Right lobe of liver (tissue), 4 donors: ENCODE measurements around the gene RCBTB1.

Experiments used
- POLR2A ChIP-seq: fragments of 450-650 bp; IDR thresholded peaks from one replicate; pipeline ENCODE4 v1.6.1; 2017; ENCODE audit warnings: antibody characterized with exemption, mild to moderate bottlenecking
- TF ChIP-seq, protein P1 (sequence below), 4 donors: fragments of 200-600 bp in 3 of 4; fragments of 450-650 bp in 1 of 4; IDR thresholded peaks; one replicate each; pipeline versions ENCODE4 v1.5.1 to v1.8.0; 2016 to 2022; ENCODE audit warnings: antibody characterized with exemption in 4 of 4, mild to moderate bottlenecking in 2 of 4
- donor health status: DM: no; HTN: no; CAD: no.
- donor health status: DM: no; HTN: no; CAD: no.
- donor health status: DM: no; HTN: yes; CAD: no.

DNA sequence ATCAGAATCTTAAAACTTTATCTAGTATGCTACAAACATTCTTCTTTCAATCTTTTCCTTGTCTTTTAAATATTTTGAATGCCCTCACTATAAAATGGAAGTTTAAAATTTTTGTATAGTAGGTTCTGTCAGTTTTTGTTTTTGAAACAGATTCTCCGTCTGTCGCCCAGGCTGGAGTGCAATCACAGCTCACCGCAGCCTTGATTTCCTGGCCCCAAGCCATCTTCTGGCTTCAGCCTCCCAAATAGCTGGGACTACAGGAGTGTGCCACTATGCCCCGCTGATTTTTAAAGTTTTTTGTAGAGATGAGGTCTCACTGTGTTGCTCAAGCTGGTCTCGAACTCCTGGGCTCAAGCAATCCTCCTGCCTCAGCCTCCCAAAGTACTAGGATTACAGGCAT, 68.9 kb downstream of the RCBTB1 start:
- TF ChIP-seq POLR2A, result no peak
- TF ChIP-seq, protein P1, sequence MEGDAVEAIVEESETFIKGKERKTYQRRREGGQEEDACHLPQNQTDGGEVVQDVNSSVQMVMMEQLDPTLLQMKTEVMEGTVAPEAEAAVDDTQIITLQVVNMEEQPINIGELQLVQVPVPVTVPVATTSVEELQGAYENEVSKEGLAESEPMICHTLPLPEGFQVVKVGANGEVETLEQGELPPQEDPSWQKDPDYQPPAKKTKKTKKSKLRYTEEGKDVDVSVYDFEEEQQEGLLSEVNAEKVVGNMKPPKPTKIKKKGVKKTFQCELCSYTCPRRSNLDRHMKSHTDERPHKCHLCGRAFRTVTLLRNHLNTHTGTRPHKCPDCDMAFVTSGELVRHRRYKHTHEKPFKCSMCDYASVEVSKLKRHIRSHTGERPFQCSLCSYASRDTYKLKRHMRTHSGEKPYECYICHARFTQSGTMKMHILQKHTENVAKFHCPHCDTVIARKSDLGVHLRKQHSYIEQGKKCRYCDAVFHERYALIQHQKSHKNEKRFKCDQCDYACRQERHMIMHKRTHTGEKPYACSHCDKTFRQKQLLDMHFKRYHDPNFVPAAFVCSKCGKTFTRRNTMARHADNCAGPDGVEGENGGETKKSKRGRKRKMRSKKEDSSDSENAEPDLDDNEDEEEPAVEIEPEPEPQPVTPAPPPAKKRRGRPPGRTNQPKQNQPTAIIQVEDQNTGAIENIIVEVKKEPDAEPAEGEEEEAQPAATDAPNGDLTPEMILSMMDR (IDR thresholded peaks at IDR 0.05), result no peak
